Neural cell (in vitro differentiated cells): ENCODE results near the gene CD2BP2.

Experiments
- CTCF ChIP-seq: fragments of 450-650 bp; IDR thresholded peaks from 2 replicates; pipeline ENCODE4 v1.5.1; 2014; ENCODE audit warnings: antibody characterized with exemption, mild to moderate bottlenecking, moderate library complexity; ENCODE audit not compliant: poor library complexity, severe bottlenecking
- EP300 ChIP-seq: fragments of 450-650 bp; conservative IDR thresholded peaks from 2 replicates; pipeline ENCODE4 v1.6.1; 2014; ENCODE audit warnings: antibody characterized with exemption, mild to moderate bottlenecking, moderate library complexity; ENCODE audit not compliant: poor library complexity, severe bottlenecking
- EZH2 ChIP-seq: fragments of 200-600, 300-800 bp; shearing (Covaris generic), sonication (generic); IDR thresholded peaks from 2 replicates; pipeline ENCODE4 v1.6.1; 2014; ENCODE audit warnings: antibody characterized with exemption, low read length, borderline replicate concordance, mild to moderate bottlenecking; ENCODE audit not compliant: insufficient read depth, poor library complexity, severe bottlenecking
- MXI1 ChIP-seq: fragments of 450-650 bp; conservative IDR thresholded peaks from 2 replicates; pipeline ENCODE4 v1.6.1; 2014; ENCODE audit warnings: antibody characterized with exemption, mild to moderate bottlenecking; ENCODE audit not compliant: poor library complexity, severe bottlenecking
- POLR2AphosphoS5 ChIP-seq: IDR thresholded peaks from 2 replicates; pipeline ENCODE4 v1.6.1; 2012
- RAD21 ChIP-seq: fragments of 450-650 bp; conservative IDR thresholded peaks from 2 replicates; pipeline ENCODE4 v1.6.1; 2014; ENCODE audit warnings: antibody characterized with exemption, mild to moderate bottlenecking, moderate library complexity
- REST ChIP-seq: IDR thresholded peaks from 2 replicates; pipeline ENCODE4 v1.6.1; 2012; ENCODE audit warnings: borderline replicate concordance
- SMC3 ChIP-seq: fragments of 450-650 bp; conservative IDR thresholded peaks from 2 replicates; pipeline ENCODE4 v1.6.1; 2014; ENCODE audit warnings: antibody characterized with exemption, mild to moderate bottlenecking, moderate library complexity; ENCODE audit not compliant: poor library complexity
- TAF1 ChIP-seq: IDR thresholded peaks from 2 replicates; pipeline ENCODE4 v1.6.1; 2012; ENCODE audit warnings: low read depth

DNA sequence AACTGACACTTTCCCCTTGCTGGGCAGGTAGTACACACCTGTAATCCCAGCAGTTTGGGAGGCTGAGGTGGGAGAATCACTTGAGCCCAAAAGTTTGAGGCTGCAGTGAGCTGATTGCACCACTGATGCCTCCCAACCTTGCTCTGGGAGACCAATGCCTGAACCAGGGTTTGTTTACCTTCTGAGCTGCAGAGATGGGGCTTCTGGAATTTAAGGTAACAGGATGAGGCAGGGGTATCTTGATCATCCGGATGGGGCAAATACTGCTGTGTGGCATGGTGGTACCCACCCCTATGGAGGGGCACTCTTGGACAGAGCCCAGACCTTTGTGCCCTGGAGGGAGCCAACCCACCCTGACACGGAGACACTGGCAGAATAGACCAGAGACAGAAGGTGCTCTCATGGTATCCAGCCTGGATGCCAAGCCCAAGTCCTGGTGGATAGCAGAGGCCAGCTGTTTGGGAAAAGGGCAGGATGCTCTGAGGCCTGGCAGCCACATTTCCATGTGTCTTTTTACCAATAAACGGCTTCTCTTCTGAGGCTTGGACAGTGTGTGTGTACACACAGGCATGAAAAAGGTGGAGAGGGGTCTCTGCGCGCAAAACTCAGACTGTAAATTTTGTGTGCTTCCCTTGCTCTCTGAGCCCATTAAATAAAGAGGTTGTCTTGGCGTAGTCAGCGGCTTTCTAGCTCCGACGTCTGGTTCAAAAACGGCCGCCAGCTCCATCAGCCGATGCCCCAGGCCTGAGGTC lies 44.5 kb upstream of the CD2BP2 start:
- TF ChIP-seq EP300 (no peak), EZH2 (no peak), CTCF (no peak), SMC3 (no peak), TAF1 (no peak), RAD21 (no peak), REST (no peak), MXI1 (no peak), POLR2AphosphoS5 (no peak)
